ENCODE data around the gene DAO. TPM values are rescaled to one million over a fixed set of nuclear protein-coding genes. Genes with fewer than 3 reads are reported as not detected.

The DAO gene
- total and polyA plus RNA-seq, 2 of the 4 experiments (the other 2 are of a cell fraction), result not detected

GRCh38 chr12:108832208-108832607 lies 47.7 kb upstream of the DAO start:
- peak overlapping the region; percentile 72; the same call in 1 of the 2 replicates for H4K5ac ChIP-seq (ENCODE audit: low read depth, low read length)
- no TSS peak for BruUV-seq (replicated peaks)
- peaks cover 7% of the 10 kb centered on the region for H4K20me1 ChIP-seq (ENCODE audit: insufficient read depth, low read length)
- peak overlapping the region; percentile 45 to 98 for H4K8ac ChIP-seq (ENCODE audit: low read depth in 2 of 2, low read length in 2 of 2)
- peaks cover 53% of the 10 kb centered on the region for H3K36me3 ChIP-seq (ENCODE audit: control insufficient read depth, insufficient read depth, low read length)
- ATAC-seq (ENCODE audit: low read depth) (no peak), DNase-seq (no peak)
- no CpG with 5 or more reads among the region's 6 CpGs for WGBS, 2 experiments (ENCODE audit: extremely low coverage in 2 of 2, insufficient read length in 1 of 2)
- peak overlapping the region; percentile 83 for H3K23ac ChIP-seq (ENCODE audit: low read depth, low read length)
- peaks cover 30 to 82% of the 10 kb centered on the region in 2 experiments for H3K79me1 ChIP-seq (ENCODE audit: low read depth in 1 of 2, low read length in 2 of 2)
- peak overlapping the region; percentile 96 for H2AK5ac ChIP-seq (ENCODE audit: low read depth, low read length)
- peak overlapping the region; percentile 97 for H3K18ac ChIP-seq (ENCODE audit: low read depth, low read length)
- H3K4ac ChIP-seq (ENCODE audit: low read depth, low read length), result peak overlapping the region; percentile 99
- H2BK20ac ChIP-seq (ENCODE audit: low read depth, low read length), result peak overlapping the region; percentile 93
- H3K9ac ChIP-seq (ENCODE audit: low read depth, low read length), result peak overlapping the region; percentile 46
- no peak overlapping the region for H3K4me2 ChIP-seq (ENCODE audit: low read depth, low read length)
- peak overlapping the region; percentile 98 for H2BK5ac ChIP-seq (ENCODE audit: low read depth, low read length, poor library complexity, severe bottlenecking)
- no peaks in the 10 kb centered on the region for H3K9me3 ChIP-seq (ENCODE audit: control insufficient read depth, insufficient read depth, low read length)
- no peak for TF ChIP-seq MAFK (IDR thresholded peaks at IDR 0.05; ENCODE audit: low read depth, low read length)
- no peak for TF ChIP-seq SMC3 (IDR thresholded peaks at IDR 0.05; ENCODE audit: low read depth, low read length)
- TF ChIP-seq MXI1 (IDR thresholded peaks at IDR 0.05; ENCODE audit: borderline replicate concordance, low read depth, low read length), result no peak
- no peak for TF ChIP-seq MAZ (IDR thresholded peaks at IDR 0.05; ENCODE audit: borderline replicate concordance, low read depth, low read length)
- TF ChIP-seq CHD1 (IDR thresholded peaks at IDR 0.05; ENCODE audit: low read depth, low read length), result no peak
- no peak for TF ChIP-seq POLR2A (IDR thresholded peaks at IDR 0.05; ENCODE audit: low read depth, low read length)
- TF ChIP-seq CEBPB (IDR thresholded peaks at IDR 0.05; ENCODE audit: low read depth, low read length), result no peak
- no peak for TF ChIP-seq NFE2L2 (IDR thresholded peaks at IDR 0.05; ENCODE audit: low read depth, low read length)
- TF ChIP-seq RAD21 (IDR thresholded peaks at IDR 0.05; ENCODE audit: low read length), result no peak
- no peak for TF ChIP-seq CTCF (conservative IDR thresholded peaks at IDR 0.05; ENCODE audit: low read depth, low read length)
- TF ChIP-seq, protein P1, sequence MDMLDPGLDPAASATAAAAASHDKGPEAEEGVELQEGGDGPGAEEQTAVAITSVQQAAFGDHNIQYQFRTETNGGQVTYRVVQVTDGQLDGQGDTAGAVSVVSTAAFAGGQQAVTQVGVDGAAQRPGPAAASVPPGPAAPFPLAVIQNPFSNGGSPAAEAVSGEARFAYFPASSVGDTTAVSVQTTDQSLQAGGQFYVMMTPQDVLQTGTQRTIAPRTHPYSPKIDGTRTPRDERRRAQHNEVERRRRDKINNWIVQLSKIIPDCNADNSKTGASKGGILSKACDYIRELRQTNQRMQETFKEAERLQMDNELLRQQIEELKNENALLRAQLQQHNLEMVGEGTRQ (IDR thresholded peaks at IDR 0.05; ENCODE audit: low read depth, low read length), result no peak
- no peak for TF ChIP-seq FOS (IDR thresholded peaks at IDR 0.05; ENCODE audit: low read depth, low read length)
- no peak for TF ChIP-seq RCOR1 (IDR thresholded peaks at IDR 0.05; ENCODE audit: insufficient replicate concordance, low read length)
- TF ChIP-seq, protein P2, sequence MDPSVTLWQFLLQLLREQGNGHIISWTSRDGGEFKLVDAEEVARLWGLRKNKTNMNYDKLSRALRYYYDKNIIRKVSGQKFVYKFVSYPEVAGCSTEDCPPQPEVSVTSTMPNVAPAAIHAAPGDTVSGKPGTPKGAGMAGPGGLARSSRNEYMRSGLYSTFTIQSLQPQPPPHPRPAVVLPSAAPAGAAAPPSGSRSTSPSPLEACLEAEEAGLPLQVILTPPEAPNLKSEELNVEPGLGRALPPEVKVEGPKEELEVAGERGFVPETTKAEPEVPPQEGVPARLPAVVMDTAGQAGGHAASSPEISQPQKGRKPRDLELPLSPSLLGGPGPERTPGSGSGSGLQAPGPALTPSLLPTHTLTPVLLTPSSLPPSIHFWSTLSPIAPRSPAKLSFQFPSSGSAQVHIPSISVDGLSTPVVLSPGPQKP (IDR thresholded peaks at IDR 0.05; ENCODE audit: borderline replicate concordance, low read depth, low read length), result no peak
- no peak for TF ChIP-seq BHLHE40 (IDR thresholded peaks at IDR 0.05; ENCODE audit: low read depth, low read length)
- no peak for TF ChIP-seq RFX5 (IDR thresholded peaks at IDR 0.05; ENCODE audit: low read depth, low read length)
- H2AFZ ChIP-seq (replicated peaks; ENCODE audit: low read length, poor library complexity), result no peak overlapping the region
- H2BK120ac ChIP-seq (ENCODE audit: low read depth, low read length), result peak overlapping the region; percentile 98
- peak overlapping the region; percentile 98 for H4K91ac ChIP-seq (ENCODE audit: insufficient read depth, low read depth, low read length)
- H3K27ac ChIP-seq (ENCODE audit: insufficient read depth, low read length), result peak overlapping the region; percentile 98
- peak overlapping the region; percentile 97 for H3K14ac ChIP-seq (replicated peaks; ENCODE audit: low read depth, low read length)
- intact Hi-C loops (cut with micrococcal nuclease), result no loop called here
- in situ Hi-C loops (cut with MboI; ENCODE audit: low sequenced_read_pairs), result no loop called here
- H3K56ac ChIP-seq (ENCODE audit: extremely low read depth, insufficient read depth, low read length), result peak overlapping the region; percentile 99
- CTCF ChIA-PET, result interaction anchor here (1.1 to 2.8 kb wide), 3 partner anchors 16 to 30 kb away, joined by 3 to 13 read pairs (median 3); no protein-coding TSS in a partner anchor
- H3K4me1 ChIP-seq (ENCODE audit: control insufficient read depth, insufficient read depth, low read length), result peaks cover 46% of the 10 kb centered on the region
- peaks cover 56% of the 10 kb centered on the region for H3K9me1 ChIP-seq (ENCODE audit: insufficient read depth, low read length)
- dilution Hi-C loops (cut with HindIII; ENCODE audit: low sequenced_read_pairs, unreplicated experiment), result no loop called here
- H3K4me3 ChIP-seq (ENCODE audit: insufficient read depth, low read depth, low read length), result no peak overlapping the region
- H3K27me3 ChIP-seq (ENCODE audit: control insufficient read depth, insufficient read depth, low read length), result no peaks in the 10 kb centered on the region
- peak overlapping the region; percentile 84 for H2AK9ac ChIP-seq (replicated peaks; ENCODE audit: low read depth, low read length, poor library complexity)
- peak overlapping the region; percentile 97; the same call in 2 of the 3 replicates for H2BK15ac ChIP-seq (ENCODE audit: low read depth, low read length)
- POLR2A ChIA-PET (ENCODE audit: unreplicated experiment), result interaction anchor here (0.6 to 1.2 kb wide), 3 partner anchors 10 to 44 kb away, joined by 5 to 9 read pairs (median 7); partner anchors contain the start of gene SSH1

All from IMR-90 (cell line).